Suppressor macrophage treated with lipopolysaccharide for 4 hours (primary cell): ENCODE measurements around the gene JCAD.
"Not testable (repeated sequence)": the region's sequence is repeated elsewhere in the genome, so short reads cannot be mapped to it uniquely, and the experiment has no call there.

Experiments
- DNase-seq: peaks from one replicate; pipeline ENCODE4 v3.0.0-alpha.2; 2020

The JCAD gene

DNA sequence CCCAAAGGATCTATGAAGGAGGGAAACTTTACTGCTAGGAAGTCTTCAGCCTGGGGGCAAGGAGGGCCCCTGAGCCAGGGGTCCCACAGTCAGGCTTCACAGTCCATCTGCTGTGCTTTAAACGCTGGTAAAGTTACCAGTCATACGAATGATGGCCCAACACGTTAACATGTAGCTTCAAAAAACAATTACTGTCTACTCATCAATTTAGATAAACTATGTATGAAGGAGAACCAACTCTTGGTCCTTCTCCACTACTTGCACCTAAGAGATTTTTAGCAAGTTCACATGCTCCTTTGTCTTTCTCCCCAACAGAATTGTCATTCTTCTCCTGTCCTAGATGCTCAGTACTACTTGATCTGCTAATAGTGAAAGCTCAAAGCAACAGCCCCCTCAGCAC is 16.6 kb downstream of the JCAD start:
- no peak for DNase-seq

DNA sequence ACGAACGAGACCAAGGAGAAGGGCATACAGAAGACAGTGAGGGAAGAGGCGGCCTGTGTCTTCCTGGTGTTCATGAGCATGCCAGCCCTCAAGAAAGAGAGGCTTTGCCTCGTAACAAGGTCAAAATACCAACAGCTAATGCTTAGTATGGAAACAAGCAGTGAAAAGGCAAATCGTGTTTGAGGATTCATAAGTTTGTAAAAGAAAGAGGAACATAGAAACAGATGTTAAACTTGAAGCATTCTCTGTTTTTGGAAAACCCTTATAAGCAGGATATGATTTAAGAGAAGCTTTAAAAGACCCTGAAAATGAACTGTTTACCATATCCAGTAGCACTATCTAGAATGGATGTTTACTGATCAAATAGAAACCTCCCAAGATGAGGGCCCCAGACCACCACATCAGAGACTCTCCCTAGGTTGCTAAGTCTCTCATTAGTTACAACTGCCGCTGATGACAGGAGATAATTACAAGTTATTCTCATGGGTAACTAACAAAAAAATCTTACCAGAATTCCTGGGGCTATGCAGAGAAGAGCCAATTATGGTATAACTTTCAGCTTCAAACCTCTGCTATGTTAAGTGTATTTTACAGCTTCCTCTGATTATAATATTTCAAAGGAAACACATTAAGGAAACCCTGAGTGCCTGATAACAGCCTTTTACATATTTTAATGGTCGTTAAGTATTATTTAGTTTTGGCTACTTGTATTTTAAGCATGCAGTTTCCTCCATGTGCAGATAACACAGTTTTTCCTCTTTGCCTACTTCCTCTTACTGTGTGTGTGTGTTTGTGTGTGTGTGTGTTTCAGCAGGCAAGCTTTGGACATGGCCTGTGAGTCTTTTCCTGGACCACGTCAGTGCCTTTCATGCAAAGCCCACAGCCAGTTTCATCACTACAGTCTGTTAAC is 17.9 kb downstream of the JCAD start:
- peak; percentile 26 for DNase-seq

GRCh38 chr10:30040597-30040996 is 18.8 kb downstream of the JCAD start:
- DNase-seq, result no peak

- DNase-seq, result no peak
Observed at GRCh38 chr10:30039988-30040387, 19.4 kb downstream of the JCAD start.

DNA sequence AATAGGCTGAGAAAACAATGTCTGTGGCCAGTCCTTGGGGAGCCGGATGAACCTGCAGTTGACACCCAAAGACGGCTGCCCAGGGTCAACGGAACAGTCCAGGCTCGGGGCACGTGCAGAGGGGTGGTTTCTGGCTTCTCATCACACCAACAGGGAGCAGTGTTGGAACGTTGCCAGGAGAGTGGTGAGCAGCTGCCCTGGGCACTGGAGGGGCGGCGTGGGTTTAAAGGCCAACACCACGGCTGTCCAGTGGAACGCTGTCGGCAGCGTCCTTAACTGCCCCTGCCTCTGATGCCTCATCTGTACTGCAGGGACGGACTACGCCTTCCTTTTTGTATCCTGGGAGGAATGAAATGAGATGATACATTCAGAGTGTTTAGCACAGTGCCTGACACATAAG is 19.8 kb downstream of the JCAD start:
- no peak for DNase-seq

- DNase-seq, result no peak
Observed at GRCh38 chr10:30038781-30039536, 20.4 kb downstream of the JCAD start.

GRCh38 chr10:30037620-30038336 is 21.6 kb downstream of the JCAD start:
- no peak for DNase-seq

- DNase-seq, result no peak
Observed at GRCh38 chr10:30036811-30037210, 22.6 kb downstream of the JCAD start.

- DNase-seq, result no peak
Observed at GRCh38 chr10:30036341-30036740, 23.0 kb downstream of the JCAD start.

GRCh38 chr10:30034433-30035137 is 24.8 kb downstream of the JCAD start:
- no peak for DNase-seq

DNA sequence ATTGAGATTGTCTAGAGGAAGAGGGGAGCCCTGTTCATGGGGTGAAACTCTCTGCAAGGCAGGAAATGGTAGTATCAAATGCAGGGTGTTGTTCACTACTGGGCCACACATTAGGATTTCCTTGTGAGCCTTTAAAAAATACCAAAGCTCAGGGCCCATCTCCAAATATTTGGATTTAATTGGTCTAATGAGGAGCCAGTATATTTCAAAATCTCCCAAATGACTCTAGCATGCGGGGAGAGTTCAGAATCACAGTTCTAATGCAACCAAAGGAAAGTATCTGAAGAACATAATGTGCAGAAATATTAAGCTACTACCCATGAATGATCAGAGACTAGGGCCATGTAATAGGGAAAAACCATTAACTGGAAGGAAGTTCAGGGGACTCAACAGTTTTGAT is 27.3 kb downstream of the JCAD start:
- DNase-seq, result no peak

DNA sequence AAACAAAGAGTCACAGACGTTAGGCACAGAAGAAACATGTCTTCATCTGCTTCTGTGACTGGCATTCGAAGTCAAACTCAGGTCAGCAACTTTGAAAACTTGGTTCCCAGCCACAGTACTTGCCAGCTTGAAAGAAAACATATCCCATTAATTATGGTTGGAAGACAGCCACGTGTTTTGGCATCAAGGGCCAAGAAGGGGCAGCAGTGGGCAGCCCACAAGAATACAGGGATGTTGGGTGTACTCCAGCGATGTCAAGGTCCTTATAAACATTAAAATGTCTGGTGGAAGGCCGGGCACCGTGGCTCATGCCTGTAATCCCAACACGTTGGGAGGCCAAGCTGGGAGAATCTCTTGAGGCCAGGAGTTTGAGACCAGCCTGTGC is 29.5 kb downstream of the JCAD start:
- DNase-seq, result no peak

- DNase-seq, result no peak
Observed at GRCh38 chr10:30029164-30029871, 30.1 kb downstream of the JCAD start.

DNA sequence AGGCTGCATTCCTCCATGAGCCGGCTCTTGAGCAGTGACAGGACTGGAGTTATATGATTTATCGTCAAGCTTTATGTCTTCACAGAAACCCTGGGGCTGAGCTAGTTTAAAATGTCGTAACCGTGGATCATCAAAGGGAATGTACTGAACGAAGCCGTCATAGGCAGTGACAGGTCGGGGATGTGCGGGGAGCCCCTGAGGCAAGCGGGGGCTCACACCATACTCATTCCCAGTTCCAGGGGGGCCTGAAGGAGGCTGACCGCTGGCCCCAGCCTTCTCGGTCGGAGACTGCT is 30.7 kb downstream of the JCAD start:
- no peak for DNase-seq

DNA sequence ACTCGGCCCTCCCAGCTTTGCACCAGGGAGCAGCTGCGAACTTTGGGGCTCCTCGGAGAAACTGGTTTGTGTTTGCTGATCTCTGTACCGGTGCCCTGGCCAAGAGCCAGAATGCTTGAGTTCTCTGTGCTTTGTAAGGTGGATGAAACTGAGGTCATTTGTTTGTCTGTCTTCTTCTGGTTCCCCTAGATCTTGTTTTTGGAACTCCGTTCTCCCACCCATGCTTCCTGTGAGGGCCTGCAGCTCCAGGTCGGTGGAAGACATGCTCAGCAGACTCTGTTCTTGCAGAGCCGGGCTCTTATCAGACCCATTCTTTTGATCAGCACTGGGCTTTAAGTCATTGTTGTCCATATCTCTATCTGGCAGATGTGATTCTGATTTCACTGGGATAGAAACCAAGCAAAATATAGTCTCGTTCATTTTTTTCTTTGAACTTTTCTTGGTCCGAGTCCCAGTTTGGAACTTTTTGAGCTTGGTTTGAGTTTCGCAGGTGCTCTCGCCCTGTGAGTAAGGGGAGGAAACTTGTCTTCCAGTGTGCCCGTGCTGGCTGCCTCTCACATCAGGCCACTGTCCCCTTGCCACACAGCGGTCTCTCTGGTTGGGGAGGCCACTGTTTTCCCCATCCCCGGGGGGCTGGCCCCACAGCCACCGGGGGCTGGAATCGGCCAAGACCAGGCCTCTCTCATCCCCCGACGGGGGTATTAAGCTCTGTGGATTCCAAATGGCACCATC is 31.2 kb downstream of the JCAD start:
- DNase-seq, result no peak

DNA sequence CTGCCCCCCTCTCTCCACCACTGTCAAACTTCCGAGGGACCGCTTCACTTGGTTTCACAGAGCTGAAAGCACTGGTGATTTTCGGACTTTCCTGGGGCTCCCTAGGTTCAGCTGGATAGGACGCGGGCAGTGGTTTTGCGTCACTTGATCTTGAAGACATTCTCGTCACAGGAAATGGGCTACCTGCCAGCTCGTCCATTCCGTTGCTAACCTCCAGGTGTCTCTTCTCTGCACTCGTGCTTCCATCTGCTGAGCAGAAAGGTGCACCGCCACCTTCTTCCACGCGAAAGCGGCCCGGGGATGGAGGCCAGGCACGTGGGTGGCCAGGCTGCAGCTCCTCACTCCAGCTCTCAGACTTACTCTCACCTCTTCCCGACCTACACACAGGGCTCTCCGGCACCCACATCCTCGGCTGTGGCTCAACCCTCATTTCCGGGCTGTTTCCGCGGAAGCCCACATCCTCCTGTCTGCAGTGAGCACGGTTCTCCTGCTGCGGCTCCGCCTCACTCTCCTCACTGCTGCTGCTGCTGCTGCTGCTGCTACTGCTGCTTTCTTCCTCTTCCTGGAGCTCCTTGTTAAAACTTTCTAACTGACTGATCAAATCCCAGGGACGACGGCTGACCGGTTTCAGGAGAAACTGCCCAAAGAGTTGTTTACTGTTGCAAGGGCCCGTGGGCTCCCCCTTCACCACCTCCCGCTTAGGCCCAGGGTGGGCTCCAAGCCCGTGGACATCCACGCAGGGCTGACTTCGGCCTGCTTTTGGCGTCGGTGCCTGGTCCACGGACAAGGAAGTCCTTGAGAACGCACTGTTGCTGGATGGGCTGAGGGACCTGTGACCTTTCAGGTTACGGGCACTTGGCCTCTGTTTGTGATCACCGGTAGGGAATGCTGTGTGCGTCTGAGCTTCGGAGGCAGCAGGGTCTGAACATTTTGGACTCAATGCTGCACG is 32.1 kb downstream of the JCAD start:
- peak; percentile 9 for DNase-seq

DNA sequence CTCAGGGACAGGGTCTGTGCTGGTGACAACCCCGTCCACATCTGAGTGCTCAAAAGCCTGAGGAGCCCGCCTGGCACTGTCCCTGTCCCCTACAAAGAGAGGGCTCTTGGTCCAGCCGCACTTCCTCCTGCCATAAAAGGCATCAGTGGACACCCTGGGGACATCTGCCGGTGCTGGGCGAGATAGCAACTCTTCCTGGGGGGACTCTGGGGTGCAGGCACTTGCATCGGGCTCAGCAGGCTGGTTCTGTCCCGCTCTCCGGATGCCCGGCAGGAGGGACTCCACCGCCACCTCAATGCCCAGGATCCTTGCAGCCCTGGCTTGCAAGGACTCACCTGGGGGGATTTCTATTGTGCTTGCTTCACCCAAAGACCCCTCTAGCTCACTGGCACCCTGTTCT is 32.8 kb downstream of the JCAD start:
- DNase-seq, result no peak

DNA sequence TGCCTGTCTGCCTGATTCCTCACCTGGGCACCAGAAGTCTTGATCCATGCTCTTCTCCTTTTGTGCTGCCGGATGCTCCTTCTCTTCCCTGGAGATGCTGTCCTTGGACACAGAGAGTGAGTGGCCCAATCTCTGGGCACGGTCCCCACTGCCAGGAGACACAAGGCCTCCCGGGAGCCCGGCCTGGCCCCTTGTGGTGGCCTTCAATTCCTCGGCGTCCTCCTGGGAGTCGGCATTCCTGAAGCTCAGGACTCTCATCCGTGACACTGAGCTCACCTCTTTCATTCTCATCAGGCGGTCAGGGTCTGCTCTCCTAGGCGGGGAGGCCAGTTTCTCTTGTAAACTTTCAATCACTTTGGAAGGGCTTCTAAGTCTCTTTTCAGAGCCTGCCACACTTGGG is 33.3 kb downstream of the JCAD start:
- no peak for DNase-seq

GRCh38 chr10:30025428-30025827 is 34.0 kb downstream of the JCAD start:
- DNase-seq, result not testable (repeated sequence)

GRCh38 chr10:30022590-30022989 is 36.8 kb downstream of the JCAD start:
- no peak for DNase-seq

- DNase-seq, result no peak
Observed at GRCh38 chr10:30019468-30019867, 39.9 kb downstream of the JCAD start.
